T-helper 1 cell treated with Interleukin-12 subunit alpha and Interleukin-12 subunit beta and Interleukin-4 antibody, amounts not matched to agents 30 μg/mL and 1 μg/mL, for 36 hours (primary cell): Measurements from ENCODE around the gene S100P.

Source experiments
- H3K27ac Mint-ChIP-seq: one replicate; pipeline ENCODE4 v1.8.0; 2021; ENCODE audit warnings: mild to moderate bottlenecking, mixed read lengths
- H3K27me3 Mint-ChIP-seq: one replicate; pipeline ENCODE4 v1.8.0; 2021; ENCODE audit warnings: low read depth, mixed read lengths
- H3K36me3 Mint-ChIP-seq: one replicate; pipeline ENCODE4 v1.8.0; 2021; ENCODE audit warnings: low read depth, mixed read lengths
- H3K4me1 Mint-ChIP-seq: one replicate; pipeline ENCODE4 v1.8.0; 2021; ENCODE audit warnings: low read depth, mixed read lengths
- H3K4me3 Mint-ChIP-seq: one replicate; pipeline ENCODE4 v1.8.0; 2021; ENCODE audit warnings: mild to moderate bottlenecking, moderate library complexity, mixed read lengths
- H3K9me3 Mint-ChIP-seq: one replicate; pipeline ENCODE4 v1.8.0; 2021; ENCODE audit warnings: mixed read lengths

Gene S100P

DNA sequence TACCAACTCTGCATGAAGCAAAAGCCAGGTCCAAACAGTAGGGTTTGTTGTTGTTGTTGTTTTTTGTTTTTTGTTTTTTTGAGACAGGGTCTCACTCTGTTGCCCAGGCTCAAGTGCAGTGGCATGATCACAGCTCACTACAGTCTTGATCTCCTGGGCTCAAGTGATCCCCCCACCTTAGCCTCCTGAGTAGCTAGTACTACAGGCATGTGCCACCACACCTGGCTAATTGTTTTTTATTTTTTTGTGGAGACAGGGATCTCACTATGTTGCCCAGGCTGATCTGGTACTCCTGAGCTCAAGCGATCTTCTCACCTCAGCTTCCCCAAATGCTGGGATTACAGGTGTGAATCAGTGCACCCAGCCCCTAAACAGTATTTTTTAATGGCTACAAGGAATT, 6.2 kb downstream of the S100P start:
- Mint-ChIP-seq H3K4me3 (no peak overlapping the region), H3K9me3 (no peaks in the 10 kb centered on the region), H3K27me3 (no peaks in the 10 kb centered on the region), H3K4me1 (peaks cover 54% of the 10 kb centered on the region), H3K27ac (peak overlapping the region; percentile 83), H3K36me3 (peaks cover 35% of the 10 kb centered on the region)

DNA sequence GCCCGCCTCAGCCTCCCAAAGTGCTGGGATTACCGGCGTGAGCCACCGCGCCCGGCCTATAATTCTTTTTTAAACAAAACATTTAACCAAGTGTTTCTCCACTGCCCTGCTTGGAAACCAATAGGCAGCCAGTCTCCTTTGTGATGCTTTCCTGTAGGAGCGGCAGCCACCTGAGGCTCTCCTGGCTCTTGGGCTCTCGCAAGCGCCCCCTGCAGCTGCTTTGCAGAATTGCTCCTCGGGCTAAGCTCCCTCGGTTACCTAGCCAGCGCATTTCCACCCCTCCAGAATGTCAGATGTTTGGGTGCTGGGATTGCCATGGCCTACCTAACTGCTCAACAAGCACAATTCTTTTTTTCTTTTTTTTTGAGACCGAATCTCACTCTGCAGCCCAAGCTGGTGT, 7.7 kb downstream of the S100P start:
- no peak overlapping the region for H3K27ac Mint-ChIP-seq
- peaks cover 54% of the 10 kb centered on the region for H3K4me1 Mint-ChIP-seq
- no peaks in the 10 kb centered on the region for H3K27me3 Mint-ChIP-seq
- no peaks in the 10 kb centered on the region for H3K9me3 Mint-ChIP-seq
- peaks cover 47% of the 10 kb centered on the region for H3K36me3 Mint-ChIP-seq
- no peak overlapping the region for H3K4me3 Mint-ChIP-seq

DNA sequence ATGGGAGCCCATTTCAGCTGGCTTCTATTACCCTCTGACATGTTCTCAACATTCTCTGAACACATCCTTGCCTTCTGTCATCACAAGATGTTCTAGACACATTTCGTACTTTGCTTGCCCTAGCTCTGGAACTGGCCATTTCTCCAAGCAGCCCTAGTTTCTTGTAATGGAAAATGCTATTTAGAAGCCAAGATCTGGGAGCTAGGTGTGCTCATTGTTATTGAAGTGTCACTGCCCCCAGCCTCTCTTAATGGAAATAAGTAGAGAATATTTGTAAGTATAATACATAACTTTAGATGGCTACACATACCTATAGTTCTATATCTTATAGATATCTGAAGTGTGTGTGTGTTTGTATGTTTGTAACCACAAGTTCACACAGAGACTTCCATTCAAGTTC, 9.1 kb downstream of the S100P start:
- Mint-ChIP-seq H3K27me3 (no peaks in the 10 kb centered on the region), H3K4me3 (no peak overlapping the region), H3K4me1 (peaks cover 55% of the 10 kb centered on the region), H3K36me3 (peaks cover 55% of the 10 kb centered on the region), H3K27ac (no peak overlapping the region), H3K9me3 (no peaks in the 10 kb centered on the region)

DNA sequence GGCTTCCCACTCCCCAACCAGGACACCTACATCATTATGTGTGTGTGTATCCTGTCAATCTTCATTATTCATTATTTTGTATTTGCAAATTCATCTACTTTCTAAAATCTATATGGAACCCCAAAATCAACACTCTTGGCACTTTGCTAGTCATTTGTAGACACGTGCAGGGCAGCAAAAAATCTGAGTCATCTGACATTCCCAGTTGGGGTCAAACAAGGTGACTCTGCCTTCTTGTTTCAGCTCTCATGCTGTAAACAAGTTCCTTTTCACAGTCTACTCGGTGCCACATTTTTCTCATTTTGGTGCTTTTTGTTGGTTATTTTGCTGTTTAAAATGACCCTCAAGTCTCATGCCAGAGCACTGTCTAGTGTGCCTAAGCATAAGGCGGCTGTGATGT, 10.1 kb downstream of the S100P start:
- H3K36me3 Mint-ChIP-seq, result peaks cover 61% of the 10 kb centered on the region
- H3K27ac Mint-ChIP-seq, result peak overlapping the region; percentile 43

DNA sequence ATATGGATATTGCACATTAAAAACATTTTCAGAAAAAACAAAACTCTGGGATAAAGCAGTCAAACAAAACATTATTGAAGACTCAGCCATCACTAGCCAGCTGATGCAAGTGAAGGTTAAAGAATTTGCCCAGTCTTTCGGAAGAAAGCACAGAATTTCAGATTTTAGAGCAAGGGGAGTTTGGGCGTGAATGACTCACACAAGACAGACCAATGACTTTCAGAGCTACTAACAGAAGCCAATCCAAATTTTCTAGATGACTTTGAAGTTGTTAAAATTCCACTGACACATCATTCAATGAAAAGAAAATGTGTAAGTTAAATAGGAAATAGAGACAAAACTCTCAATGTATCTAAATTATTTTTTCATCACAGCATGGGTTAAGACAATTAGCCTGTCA, 12.0 kb downstream of the S100P start:
- Mint-ChIP-seq H3K9me3 (peaks cover under 1% of the 10 kb centered on the region), H3K4me1 (peaks cover 51% of the 10 kb centered on the region), H3K36me3 (peaks cover 63% of the 10 kb centered on the region), H3K27me3 (no peaks in the 10 kb centered on the region), H3K4me3 (peak overlapping the region; percentile 32), H3K27ac (no peak overlapping the region)

More for the DNA sequence above, 10.1 kb downstream of the S100P start:
- peaks cover 60% of the 10 kb centered on the region for H3K4me1 Mint-ChIP-seq
- no peaks in the 10 kb centered on the region for H3K9me3 Mint-ChIP-seq
- no peaks in the 10 kb centered on the region for H3K27me3 Mint-ChIP-seq
- no peak overlapping the region for H3K4me3 Mint-ChIP-seq

DNA sequence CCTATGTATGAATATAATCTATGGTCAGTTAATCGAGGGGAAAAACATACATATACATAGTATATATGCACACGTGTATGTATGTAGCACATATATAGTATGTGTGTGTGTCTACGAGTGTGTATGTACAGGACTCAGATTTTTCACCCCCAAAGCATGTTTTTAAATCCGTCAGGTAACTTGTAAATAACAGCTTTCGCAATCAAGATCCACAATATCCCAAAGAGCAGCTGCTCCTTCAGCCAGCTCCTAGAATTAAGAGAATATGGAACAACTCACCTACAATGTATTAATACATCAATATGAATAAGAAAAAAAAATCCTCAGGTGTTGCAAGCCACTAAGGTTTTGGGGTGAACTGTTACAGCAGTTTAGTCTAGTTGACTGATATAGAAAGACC, 12.5 kb downstream of the S100P start:
- Mint-ChIP-seq H3K36me3 (peaks cover 66% of the 10 kb centered on the region), H3K27ac (no peak overlapping the region), H3K4me3 (no peak overlapping the region), H3K27me3 (no peaks in the 10 kb centered on the region), H3K4me1 (peaks cover 54% of the 10 kb centered on the region), H3K9me3 (peaks cover 5% of the 10 kb centered on the region)

DNA sequence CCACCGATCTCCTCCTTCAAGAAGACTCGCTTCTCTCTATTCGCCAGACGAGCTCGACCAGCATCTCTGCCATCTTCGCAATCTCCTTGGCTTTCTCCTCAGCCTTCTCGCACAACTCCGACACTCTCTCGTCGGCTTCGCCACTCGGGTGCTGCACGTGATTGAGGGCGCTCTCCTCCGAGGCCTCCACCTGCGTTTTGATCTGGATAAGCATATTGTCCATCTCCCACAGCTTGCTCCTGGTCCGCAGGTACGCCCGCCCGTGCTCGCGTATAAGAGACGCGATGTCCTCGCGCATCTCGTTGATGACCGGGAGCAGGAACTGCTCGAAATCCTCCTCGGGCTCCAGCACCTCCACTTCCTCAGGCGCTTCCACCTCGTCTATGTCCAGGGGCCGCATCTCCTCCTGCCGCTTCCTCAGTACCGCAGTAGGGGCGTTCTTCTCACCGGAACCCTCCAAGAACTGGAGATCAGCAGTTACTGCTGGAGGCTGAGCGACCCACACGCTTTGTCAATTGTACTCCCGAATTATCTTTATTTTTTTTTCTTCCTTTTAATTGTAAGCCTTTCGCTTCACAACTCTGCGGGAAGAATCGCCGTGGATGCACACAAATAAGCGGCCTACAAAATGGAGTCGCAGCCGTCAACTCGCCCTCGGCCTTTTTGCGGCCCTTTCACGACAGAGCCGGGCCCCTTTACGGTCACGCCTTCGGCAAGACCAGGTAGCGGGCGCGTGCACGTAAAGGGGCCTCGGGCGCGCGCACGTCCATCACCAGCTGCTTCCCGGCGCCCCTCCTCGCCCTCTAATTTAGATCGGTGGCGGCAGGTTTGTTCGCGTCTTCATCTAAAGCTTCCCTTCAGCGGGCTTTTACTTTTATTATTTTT, 15.8 kb downstream of the S100P start, which contains the start of gene MRFAP1L1:
TSS of gene MRFAP1L1 (minus strand) at position 636 of the 885 bp plus-strand sequence. CDS start at position 400, 236 bp downstream.
- Mint-ChIP-seq H3K27me3 (peaks cover 6% of the 10 kb centered on the region), H3K9me3 (peaks cover 9% of the 10 kb centered on the region), H3K36me3 (peaks cover 48% of the 10 kb centered on the region), H3K4me3 (peak within 1 kb of the TSS; percentile 99), H3K4me1 (peaks cover 47% of the 10 kb centered on the region), H3K27ac (peak within 1 kb of the TSS; percentile 95)

DNA sequence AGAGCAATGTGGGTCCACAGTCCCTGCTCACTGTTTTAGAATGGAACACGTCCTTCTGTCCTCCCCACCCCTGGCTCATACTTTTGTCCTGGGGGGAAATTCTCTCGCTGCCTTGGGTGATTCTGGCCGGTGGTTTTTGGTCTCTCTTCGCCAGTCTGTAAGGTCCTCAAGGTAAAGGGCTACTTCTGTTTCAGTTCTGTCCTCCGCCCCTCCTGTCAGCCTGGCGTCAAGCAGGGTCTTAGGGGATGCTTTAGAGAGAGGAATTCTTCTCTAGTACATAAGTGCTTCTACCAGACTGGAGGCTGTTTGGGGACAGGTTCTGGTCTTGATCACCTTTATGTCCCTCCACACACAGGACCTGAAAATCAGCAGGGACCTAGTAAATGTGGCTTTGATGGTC, 16.6 kb downstream of the S100P start:
- Mint-ChIP-seq H3K4me3 (peak overlapping the region; percentile 99), H3K9me3 (peaks cover 9% of the 10 kb centered on the region), H3K4me1 (peaks cover 41% of the 10 kb centered on the region), H3K36me3 (peaks cover 40% of the 10 kb centered on the region), H3K27me3 (peaks cover 6% of the 10 kb centered on the region), H3K27ac (peak overlapping the region; percentile 95)

DNA sequence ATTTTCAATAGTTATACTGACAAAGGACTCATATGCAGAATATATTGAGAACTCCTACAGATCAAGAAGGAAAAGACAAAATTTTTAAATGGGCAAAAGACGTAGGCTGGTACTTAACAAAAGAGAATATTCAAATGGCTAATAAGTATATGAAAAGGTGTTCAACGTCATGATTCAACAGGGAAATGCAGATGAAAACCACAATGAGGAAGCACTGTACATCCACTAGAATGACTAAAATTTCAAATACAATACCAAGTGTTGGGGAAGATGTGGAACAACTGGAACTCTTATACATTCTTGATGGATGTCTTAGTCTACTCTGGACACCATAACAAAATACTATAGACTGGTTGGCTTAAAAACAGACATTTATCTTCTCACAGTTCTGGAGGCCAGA, 17.3 kb downstream of the S100P start:
- Mint-ChIP-seq H3K4me1 (peaks cover 39% of the 10 kb centered on the region), H3K9me3 (peaks cover 9% of the 10 kb centered on the region), H3K27me3 (peaks cover 10% of the 10 kb centered on the region), H3K4me3 (no peak overlapping the region), H3K27ac (no peak overlapping the region), H3K36me3 (peaks cover 36% of the 10 kb centered on the region)

DNA sequence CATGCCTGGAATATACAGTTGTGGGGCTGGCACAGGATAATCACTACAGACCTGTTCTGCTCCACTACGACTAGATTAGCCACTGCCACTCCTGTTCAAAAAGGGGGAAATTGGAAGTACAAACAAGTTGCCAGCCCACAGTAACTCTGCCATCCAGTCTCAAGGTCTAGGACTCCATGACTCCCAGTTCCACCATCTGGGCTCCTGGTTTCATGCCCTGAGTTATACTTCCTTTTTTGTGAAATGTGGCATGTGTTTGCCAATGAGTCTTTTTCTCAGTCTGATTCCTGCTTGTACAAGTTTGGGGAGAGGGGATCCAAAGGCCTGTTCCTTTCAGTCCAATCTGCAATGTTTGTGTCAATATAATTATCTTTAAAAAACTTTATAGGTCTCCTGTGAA, 21.3 kb downstream of the S100P start:
- peaks cover 10% of the 10 kb centered on the region for H3K27me3 Mint-ChIP-seq

DNA sequence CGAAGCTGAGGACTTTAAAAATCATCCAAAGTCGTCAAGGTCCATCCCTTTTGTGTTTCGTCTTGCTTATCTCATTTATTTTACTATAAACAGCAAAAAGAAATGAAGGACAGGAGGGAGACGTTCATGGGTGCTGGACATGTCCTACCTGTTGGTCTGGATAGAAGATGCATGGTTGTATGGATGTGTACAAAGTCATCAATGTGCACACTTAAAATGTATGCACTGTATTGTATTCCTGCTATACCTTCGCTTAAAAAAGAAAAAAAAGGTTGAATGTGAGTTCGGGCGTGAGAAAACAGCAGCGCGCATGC, 22.0 kb downstream of the S100P start:
- Mint-ChIP-seq H3K4me1 (peaks cover 26% of the 10 kb centered on the region), H3K36me3 (peaks cover 14% of the 10 kb centered on the region)

More for the DNA sequence above, 21.3 kb downstream of the S100P start:
- no peak overlapping the region for H3K27ac Mint-ChIP-seq
- H3K9me3 Mint-ChIP-seq, result peaks cover 9% of the 10 kb centered on the region
- peaks cover 15% of the 10 kb centered on the region for H3K36me3 Mint-ChIP-seq
- no peak overlapping the region for H3K4me3 Mint-ChIP-seq
- peaks cover 28% of the 10 kb centered on the region for H3K4me1 Mint-ChIP-seq

DNA sequence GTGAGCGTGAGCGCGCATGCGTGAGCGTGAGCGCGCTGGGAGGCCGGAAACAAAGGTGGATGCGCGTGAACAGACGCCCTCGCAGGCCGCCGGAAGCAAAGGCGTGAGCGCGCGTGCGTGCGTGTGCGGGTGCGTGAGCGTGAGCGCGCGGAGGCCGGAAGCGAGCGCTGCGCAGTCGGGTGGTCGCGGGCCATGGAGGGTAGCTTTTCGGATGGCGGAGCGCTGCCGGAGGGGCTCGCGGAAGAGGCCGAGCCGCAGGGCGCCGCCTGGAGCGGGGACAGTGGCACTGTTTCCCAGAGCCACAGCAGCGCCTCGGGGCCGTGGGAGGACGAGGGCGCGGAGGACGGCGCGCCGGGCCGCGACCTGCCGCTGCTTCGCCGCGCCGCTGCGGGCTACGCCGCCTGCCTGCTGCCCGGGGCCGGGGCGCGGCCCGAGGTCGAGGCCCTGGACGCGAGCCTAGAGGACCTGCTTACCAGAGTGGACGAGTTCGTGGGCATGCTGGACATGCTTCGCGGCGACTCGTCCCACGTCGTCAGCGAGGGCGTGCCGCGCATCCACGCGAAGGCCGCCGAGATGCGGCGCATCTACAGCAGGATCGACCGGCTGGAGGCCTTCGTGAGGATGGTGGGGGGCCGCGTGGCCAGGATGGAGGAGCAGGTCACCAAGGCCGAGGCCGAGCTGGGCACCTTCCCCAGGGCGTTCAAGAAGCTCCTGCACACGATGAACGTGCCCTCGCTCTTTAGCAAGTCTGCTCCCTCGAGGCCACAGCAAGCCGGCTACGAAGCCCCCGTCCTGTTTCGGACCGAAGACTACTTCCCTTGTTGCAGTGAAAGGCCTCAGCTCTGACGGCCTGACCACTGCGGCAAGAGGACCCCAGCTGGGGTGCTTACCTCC, 22.6 kb downstream of the S100P start, which contains the start of gene BLOC1S4:
TSS of gene BLOC1S4 (plus strand) at position 157 of the 894 bp plus-strand sequence. CDS start at position 193, 36 bp downstream.
- Mint-ChIP-seq H3K4me3 (peak within 1 kb of the TSS; percentile 91), H3K4me1 (peaks cover 22% of the 10 kb centered on the region), H3K9me3 (peaks cover 4% of the 10 kb centered on the region), H3K27me3 (peaks cover 10% of the 10 kb centered on the region), H3K36me3 (peaks cover 11% of the 10 kb centered on the region), H3K27ac (peak within 1 kb of the TSS; percentile 94)

More for the DNA sequence above, 22.0 kb downstream of the S100P start:
- Mint-ChIP-seq H3K9me3 (peaks cover 8% of the 10 kb centered on the region), H3K27me3 (peaks cover 10% of the 10 kb centered on the region), H3K4me3 (peak overlapping the region; percentile 91), H3K27ac (peak overlapping the region; percentile 94)

DNA sequence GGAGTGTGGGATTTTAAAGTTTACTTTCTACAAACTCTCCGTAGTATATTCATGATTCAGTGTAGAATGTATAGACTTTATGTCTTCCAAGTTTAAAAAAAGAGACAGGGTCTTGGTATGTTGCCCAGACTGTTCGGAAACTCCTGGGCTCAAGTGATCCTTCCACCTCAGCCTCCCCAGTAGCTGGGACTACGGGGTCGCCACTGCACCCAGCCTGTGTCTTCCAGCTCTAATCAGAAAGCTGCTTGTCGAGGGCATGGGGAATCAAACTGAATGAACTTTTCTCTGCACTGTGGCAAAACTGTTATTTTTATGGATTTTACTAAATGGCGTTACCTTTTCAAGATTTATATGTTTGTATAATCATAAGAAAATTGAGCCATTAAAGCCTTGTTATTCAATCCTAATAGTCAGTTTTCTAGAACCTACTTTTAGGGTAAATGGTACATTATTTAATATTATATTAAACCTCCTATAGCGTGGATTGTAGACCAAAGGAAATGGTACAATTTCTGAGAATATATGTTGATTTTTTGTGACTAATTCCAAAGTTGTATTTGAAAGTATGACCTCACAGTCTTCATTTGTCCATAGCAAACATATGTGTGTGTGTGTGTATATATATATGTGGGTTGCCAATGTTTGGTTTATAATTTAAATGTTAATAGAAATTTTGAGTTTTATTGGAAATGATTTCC, 23.4 kb downstream of the S100P start:
- Mint-ChIP-seq H3K4me1 (peaks cover 22% of the 10 kb centered on the region), H3K4me3 (peak overlapping the region; percentile 91), H3K27ac (peak overlapping the region; percentile 81), H3K27me3 (peaks cover 6% of the 10 kb centered on the region), H3K9me3 (peaks cover 4% of the 10 kb centered on the region), H3K36me3 (peaks cover 11% of the 10 kb centered on the region)
